Activated naive CD4-positive, alpha-beta T cell treated with anti-CD3 and anti-CD28 coated beads for 36 hours (primary cell): ENCODE results near the gene UGT2B11. TPM values are rescaled to one million over a fixed set of nuclear protein-coding genes. Genes with fewer than 3 reads are reported as not detected.

Experiments
- CTCF ChIA-PET: fragments of 350-600 bp; sonication (Branson Sonifier 250); formaldehyde crosslinking; loops from one replicate; lab custom pipeline; 2021; ENCODE audit warnings: antibody characterized with exemption; lab: Charles Lee
- DNase-seq: peaks from one replicate; pipeline ENCODE4 v3.0.0-alpha.2; 2020
- H3K27ac Mint-ChIP-seq: one replicate; pipeline ENCODE4 v1.8.0; 2021; ENCODE audit warnings: mild to moderate bottlenecking, mixed read lengths
- H3K27me3 Mint-ChIP-seq: one replicate; pipeline ENCODE4 v1.8.0; 2021; ENCODE audit warnings: low read depth, mixed read lengths
- H3K36me3 Mint-ChIP-seq: one replicate; pipeline ENCODE4 v1.8.0; 2021; ENCODE audit warnings: low read depth, mixed read lengths
- H3K4me1 Mint-ChIP-seq: one replicate; pipeline ENCODE4 v1.8.0; 2021; ENCODE audit warnings: low read depth, mixed read lengths
- H3K4me3 Mint-ChIP-seq: one replicate; pipeline ENCODE4 v1.8.0; 2021; ENCODE audit warnings: mild to moderate bottlenecking, moderate library complexity, mixed read lengths
- H3K9me3 Mint-ChIP-seq: one replicate; pipeline ENCODE4 v1.8.0; 2021; ENCODE audit warnings: mixed read lengths
- intact Hi-C: fragments of 100-400 bp; cut with micrococcal nuclease; formaldehyde crosslinking; loops from one replicate; pipeline ENCODE4 v1.15.1; 2023
- total RNA-seq, 2 experiments: library from RNA; stranded (reverse); gene quantifications; one replicate each; pipeline ENCODE4 v1.2.3, GENCODE V29; 2021

Gene UGT2B11
- total RNA-seq, 2 experiments from 2014 or later = not detected

DNA sequence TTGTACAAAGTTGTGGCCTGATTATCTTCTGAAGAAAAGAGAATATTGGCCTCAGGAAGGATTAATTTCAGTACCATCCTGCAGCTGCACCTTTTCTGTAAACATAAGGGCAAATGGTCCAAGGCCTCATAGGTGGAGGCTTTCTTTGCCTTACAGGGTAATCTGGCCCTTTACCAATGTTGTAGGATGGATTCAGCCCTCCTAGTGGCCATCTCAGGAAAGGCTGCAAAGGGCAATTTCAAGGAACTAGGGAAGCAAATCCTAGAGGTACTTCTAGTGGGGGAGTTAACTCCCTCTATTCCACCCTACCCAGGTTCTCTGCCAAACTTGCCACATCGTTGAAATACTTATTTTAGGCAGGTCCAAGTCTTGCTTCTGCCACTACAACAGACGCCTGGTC lies 57.6 kb downstream of the UGT2B11 start:
- Mint-ChIP-seq H3K27ac (no peak overlapping the region), H3K36me3 (no peaks in the 10 kb centered on the region), H3K27me3 (no peaks in the 10 kb centered on the region), H3K4me3 (no peak overlapping the region), H3K4me1 (no peaks in the 10 kb centered on the region), H3K9me3 (no peaks in the 10 kb centered on the region)
- no peak for DNase-seq
- CTCF ChIA-PET = no interaction called here
- intact Hi-C loops = no loop called here

GRCh38 chr4:69154021-69154420 lies 60.5 kb downstream of the UGT2B11 start:
- no peaks in the 10 kb centered on the region for H3K36me3 Mint-ChIP-seq
- H3K4me1 Mint-ChIP-seq = no peaks in the 10 kb centered on the region
- intact Hi-C loops = no loop called here
- CTCF ChIA-PET = no interaction called here
- no peak overlapping the region for H3K27ac Mint-ChIP-seq
- H3K27me3 Mint-ChIP-seq = peaks cover 1% of the 10 kb centered on the region
- H3K9me3 Mint-ChIP-seq = no peaks in the 10 kb centered on the region
- no peak for DNase-seq
- H3K4me3 Mint-ChIP-seq = no peak overlapping the region

Other genes with a start within 250 kb of the UGT2B11 start
- gene UGT2B7, start 118.3 kb downstream of the UGT2B11 start, total RNA-seq = not detected
- gene UGT2B28, start 65.7 kb upstream of the UGT2B11 start, total RNA-seq = not detected